GM20000 (cell line): Measurements from ENCODE around the gene NCAPD2.

Experiments
- DNase-seq: peaks from one replicate; pipeline ENCODE4 v3.0.0; 2012; ENCODE audit warnings: low spot score
- TF ChIP-seq, protein P1 (sequence below): IDR thresholded peaks from 2 replicates; pipeline ENCODE4 v1.5.1; 2012; ENCODE audit warnings: mild to moderate bottlenecking, control low read depth; ENCODE audit errors: extremely low read depth, missing control alignments

NCAPD2 gene

DNA sequence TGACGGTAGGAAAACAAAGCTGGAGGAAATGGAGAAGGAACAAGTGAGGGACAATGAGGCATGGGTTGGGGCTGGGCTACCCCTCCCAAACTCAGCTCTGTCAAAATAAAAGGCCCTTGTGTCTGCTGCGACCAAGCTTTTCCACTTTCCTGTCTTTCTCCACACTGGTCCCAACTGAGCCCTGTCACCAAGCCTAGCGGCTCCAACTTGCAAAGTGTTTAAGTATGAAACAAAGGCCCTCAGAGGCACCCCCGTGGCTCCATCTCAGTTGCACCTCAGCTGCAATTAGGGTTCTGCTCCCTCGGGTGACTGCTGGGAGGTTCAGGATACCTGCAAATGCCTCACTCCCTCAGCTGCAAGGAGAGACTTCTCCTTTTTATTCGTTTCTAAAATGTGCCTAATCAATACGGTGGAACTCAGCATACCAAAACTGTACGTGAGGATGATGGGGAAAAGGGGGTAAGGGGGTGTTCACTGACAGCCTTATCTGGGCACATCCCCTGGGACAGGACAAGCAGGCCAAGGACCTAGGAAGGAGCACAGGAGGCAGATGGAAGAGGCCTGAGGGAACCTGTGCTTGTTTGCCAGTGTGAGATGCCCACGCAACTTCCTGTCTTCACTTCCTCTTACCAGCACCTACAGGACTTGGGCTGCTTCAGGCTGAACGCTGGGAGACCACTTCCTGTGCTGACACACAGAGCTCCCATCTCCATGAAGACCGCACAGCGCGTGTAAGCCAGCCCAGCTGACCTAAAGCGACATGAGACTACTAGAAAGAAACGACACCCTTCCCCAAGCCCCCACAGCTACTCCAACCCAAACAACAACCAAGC, 32.3 kb upstream of the NCAPD2 start:
- TF ChIP-seq, protein P1, sequence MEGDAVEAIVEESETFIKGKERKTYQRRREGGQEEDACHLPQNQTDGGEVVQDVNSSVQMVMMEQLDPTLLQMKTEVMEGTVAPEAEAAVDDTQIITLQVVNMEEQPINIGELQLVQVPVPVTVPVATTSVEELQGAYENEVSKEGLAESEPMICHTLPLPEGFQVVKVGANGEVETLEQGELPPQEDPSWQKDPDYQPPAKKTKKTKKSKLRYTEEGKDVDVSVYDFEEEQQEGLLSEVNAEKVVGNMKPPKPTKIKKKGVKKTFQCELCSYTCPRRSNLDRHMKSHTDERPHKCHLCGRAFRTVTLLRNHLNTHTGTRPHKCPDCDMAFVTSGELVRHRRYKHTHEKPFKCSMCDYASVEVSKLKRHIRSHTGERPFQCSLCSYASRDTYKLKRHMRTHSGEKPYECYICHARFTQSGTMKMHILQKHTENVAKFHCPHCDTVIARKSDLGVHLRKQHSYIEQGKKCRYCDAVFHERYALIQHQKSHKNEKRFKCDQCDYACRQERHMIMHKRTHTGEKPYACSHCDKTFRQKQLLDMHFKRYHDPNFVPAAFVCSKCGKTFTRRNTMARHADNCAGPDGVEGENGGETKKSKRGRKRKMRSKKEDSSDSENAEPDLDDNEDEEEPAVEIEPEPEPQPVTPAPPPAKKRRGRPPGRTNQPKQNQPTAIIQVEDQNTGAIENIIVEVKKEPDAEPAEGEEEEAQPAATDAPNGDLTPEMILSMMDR = no peak
- DNase-seq = peak; percentile 82

DNA sequence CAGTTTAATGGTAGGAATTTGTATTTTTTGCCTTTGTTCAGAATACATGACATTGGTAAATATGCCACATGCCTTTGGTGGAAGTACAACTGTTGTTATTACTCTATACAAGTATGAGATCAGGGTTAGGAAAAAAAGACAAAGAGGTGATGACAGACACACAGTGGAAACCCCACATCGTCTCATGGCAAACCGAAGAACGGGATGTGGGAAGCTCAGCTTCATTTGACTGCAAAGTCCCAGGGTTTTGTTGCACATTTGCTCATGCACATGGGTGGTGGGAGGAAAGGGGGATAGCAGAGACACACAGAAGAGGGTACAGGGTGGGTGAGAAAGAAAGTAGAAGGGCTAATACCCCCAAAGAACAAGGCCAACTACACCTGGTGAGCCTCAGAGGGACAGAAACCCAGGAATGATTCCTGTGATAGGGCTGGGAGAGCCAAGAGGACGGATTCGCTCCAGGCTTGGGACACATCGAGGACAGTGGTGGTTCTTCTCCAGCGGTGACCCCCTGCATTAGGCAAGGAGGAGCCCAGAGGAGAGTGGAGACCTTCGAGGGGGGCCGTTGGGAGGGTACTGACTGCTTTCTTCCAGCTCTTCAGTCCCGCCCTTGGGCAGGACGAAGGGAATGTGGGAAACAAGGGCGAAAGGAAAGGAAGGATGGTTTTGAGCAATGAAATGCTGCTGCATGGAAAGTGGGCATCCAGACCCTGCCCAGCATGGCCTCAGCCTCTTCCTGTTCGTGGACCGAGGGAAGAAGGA, 31.5 kb upstream of the NCAPD2 start:
- TF ChIP-seq, protein P1 = no peak
- DNase-seq = no peak

DNA sequence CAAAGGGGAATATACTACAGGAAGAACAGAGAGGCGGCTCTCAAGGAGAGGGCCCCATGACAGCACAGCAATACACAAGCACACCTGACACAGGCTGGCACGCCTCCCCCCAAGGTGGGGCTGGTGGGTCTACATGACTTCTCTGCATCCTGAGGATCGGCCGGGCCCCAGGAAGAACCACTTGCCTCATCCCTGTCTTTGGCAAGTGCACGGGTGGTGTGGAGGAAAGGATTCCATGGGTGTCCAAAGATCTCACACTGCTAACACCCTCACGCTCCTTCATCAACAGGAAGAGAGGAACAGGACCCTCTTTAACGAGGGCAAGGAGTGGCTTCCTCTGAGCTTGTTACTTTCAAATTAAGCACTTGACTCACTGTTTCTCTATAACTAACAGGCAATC, 30.7 kb upstream of the NCAPD2 start:
- DNase-seq = no peak
- TF ChIP-seq, protein P1 = no peak

DNA sequence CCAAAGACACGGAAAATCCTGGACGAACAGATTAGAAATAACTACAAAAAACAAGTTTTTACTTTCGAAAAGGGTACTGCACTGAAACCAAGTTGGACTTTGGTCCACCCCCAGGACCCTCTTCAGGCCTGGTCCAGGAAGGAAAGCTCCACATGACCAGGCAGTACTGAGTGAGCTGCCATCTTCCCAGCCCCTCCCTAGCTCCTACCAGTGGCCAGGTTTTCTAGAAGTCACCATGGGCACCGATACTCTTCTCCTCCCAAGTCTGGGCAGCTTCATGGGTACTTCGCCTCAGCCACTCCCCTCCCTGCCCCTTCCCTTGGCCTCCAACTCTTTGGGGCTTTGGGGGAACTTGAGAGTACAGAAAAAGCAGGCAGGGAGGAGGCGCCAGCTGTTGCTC, 30.0 kb upstream of the NCAPD2 start:
- DNase-seq = no peak
- TF ChIP-seq, protein P1 = no peak

DNA sequence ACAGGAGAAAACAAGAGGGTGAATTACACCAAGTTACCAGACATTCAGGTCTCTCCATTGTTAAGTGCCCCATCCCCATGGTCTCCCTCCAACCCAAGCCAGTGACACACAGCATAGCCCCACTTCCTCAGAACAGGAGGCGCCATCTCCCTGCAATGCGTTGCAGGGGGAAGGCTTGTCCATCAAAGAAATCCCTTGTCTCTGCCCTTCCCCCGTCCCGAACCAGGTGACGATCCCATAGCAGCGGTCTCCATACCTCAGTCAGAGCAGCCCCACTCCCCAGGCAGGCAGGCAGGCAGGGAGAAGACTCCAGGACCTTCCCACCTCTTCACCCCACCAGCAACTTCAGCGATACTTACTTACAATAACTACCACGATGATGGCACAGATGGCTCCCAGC, 29.4 kb upstream of the NCAPD2 start:
- DNase-seq = no peak

DNA sequence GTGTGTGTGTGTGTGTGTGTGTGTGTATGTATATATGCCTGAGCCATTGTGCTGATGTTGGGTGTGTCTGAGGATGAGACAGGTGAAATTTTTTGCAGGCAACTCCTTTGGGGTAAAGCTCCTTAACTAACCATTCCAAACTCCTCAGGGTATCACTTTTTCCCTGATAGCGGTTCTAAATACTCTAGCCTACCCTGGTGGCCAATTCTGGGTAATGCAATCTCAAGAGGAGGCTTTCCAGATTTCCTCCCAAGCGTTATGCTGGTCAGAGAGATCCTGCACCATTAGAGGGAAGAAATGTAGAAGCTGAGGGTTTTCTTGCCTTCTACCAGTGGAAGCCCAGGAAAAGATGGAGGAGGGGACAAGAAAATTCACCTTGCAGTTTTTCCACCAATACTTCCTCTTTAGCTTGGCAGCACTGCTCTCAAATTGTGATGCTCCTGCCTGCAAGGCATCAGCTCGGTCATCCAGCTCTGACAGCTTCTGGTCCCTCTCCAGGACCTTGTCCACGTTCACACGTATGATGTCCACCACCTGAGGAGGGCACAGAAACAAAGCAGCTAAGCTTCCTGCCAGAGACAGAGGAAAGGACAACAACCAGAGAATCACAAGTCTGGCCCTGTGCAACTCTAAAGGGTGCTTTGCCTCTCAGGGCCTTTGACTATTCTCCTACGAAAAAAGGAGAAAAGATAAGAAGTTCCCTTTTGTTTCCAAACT, 28.3 kb upstream of the NCAPD2 start:
- DNase-seq = no peak
- TF ChIP-seq, protein P1 = peak; percentile 70

More for the DNA sequence above, 29.4 kb upstream of the NCAPD2 start:
- TF ChIP-seq, protein P1 = no peak
